K562 (cell line): Measurements from ENCODE around the gene METRNL. TPM values are rescaled to one million over a fixed set of nuclear protein-coding genes. Genes with fewer than 3 reads are reported as not detected.

Experiments used
- ATAC-seq: fragments of 200-7000 bp; cut with Tn5 transposase; 3 replicates; pipeline ENCODE4 v1.9.1; 2020; ENCODE audit warnings: moderate library complexity
- BruUV-seq: library from RNA; stranded (reverse); fragments of 400-500 nt; replicated peaks from 2 replicates; lab custom pipeline; 2021; lab: Mats Ljungman, UMichigan
- CTCF ChIA-PET: fragments of 300-600 bp; formaldehyde crosslinking; extraction: SDS; loops from one replicate; lab custom pipeline; 2021; ENCODE audit warnings: low intra/inter-chr PET ratio; lab: Yijun Ruan, JAX
- POLR2A ChIA-PET: fragments of 300-600, 350-650 bp; sonication (Branson Sonifier 250); formaldehyde crosslinking; extraction: SDS; loops from one replicate; lab custom pipeline; 2021; ENCODE audit warnings: antibody characterized with exemption, inconsistent platforms; lab: Yijun Ruan, JAX
- DNase-seq, 4 experiments: peaks; one replicate each; pipeline versions ENCODE4 v3.0.0 to v3.0.0-alpha.2; 2011 to 2018; ENCODE audit warnings: low spot score in 3 of 4, mixed read lengths in 3 of 4; ENCODE audit errors: extremely low read depth in 1 of 4
- FAIRE-seq: peaks from 2 replicates; lab custom pipeline; 2011; peaks lifted over from hg19 to GRCh38; lab: Jason Lieb, UNC
- H2AFZ ChIP-seq: 2 replicates; pipeline ENCODE4 v1.6.0; 2011; ENCODE audit warnings: low read depth, low read length, control low read depth, inconsistent platforms
- H3K27ac ChIP-seq: fragments of 200-600 bp; 3 replicates; pipeline ENCODE4 v1.8.0; 2011; ENCODE audit warnings: low read depth, mild to moderate bottlenecking, control low read depth, inconsistent platforms, low read length, moderate library complexity, mixed read lengths; ENCODE audit errors: extremely low read depth
- H3K27me3 ChIP-seq, 2 experiments: fragments of 300-600 bp in 1 of 2; 2 replicates in 1 of 2; 3 replicates in 1 of 2; pipeline versions ENCODE4 v1.6.0 to v1.8.0; 2011; ENCODE audit warnings: inconsistent platforms in 2 of 2, low read length in 2 of 2, mild to moderate bottlenecking in 1 of 2, mixed read lengths in 1 of 2, moderate library complexity in 1 of 2; ENCODE audit not compliant: control insufficient read depth in 2 of 2, insufficient read depth in 2 of 2
- H3K36me3 ChIP-seq: fragments of 300-600 bp; 3 replicates; pipeline ENCODE4 v1.8.0; 2011; ENCODE audit warnings: mild to moderate bottlenecking, low read length, inconsistent platforms; ENCODE audit not compliant: control insufficient read depth, insufficient read depth
- H3K4me1 ChIP-seq, 2 experiments: fragments of 200-600 bp in 1 of 2; replicated peaks in 1 of 2; 2 replicates in 1 of 2; 3 replicates in 1 of 2; pipeline versions ENCODE4 v1.5.1 to v1.8.0; 2011; ENCODE audit warnings: inconsistent platforms in 2 of 2, low read length in 2 of 2, mild to moderate bottlenecking in 1 of 2, mixed read lengths in 1 of 2, moderate library complexity in 1 of 2; ENCODE audit not compliant: control insufficient read depth in 2 of 2, insufficient read depth in 2 of 2
- H3K4me2 ChIP-seq: 2 replicates; pipeline ENCODE4 v1.6.1; 2011; ENCODE audit warnings: low read length, control low read depth, inconsistent platforms, mixed read lengths; ENCODE audit not compliant: insufficient read depth
- H3K4me3 ChIP-seq: fragments of 200-600 bp; sonication (generic), shearing (Covaris generic); 2 replicates; pipeline ENCODE4 v1.5.1; 2016; ENCODE audit warnings: control low read depth, inconsistent platforms
- H3K79me2 ChIP-seq: fragments of 200-600 bp; 3 replicates; pipeline ENCODE4 v1.8.0; 2011; ENCODE audit warnings: low read length, inconsistent platforms; ENCODE audit not compliant: control insufficient read depth, insufficient read depth
- H3K9ac ChIP-seq, 2 experiments: 2 replicates each; pipeline versions ENCODE4 v1.6.0 to v1.6.1; 2011; ENCODE audit warnings: low read depth in 2 of 2, low read length in 2 of 2, control low read depth in 1 of 2, inconsistent platforms in 1 of 2, mild to moderate bottlenecking in 1 of 2, mixed read lengths in 1 of 2; ENCODE audit not compliant: insufficient read depth in 1 of 2
- H3K9me1 ChIP-seq: one replicate; pipeline ENCODE4 v1.6.0; 2011; ENCODE audit warnings: inconsistent platforms, mild to moderate bottlenecking, low read length, moderate library complexity; ENCODE audit not compliant: control insufficient read depth, insufficient read depth
- H3K9me3 ChIP-seq: replicated peaks from 2 replicates; pipeline ENCODE4 v1.5.1; 2011; ENCODE audit warnings: low read depth, low read length, inconsistent platforms; ENCODE audit not compliant: control insufficient read depth, insufficient read depth
- H4K20me1 ChIP-seq: replicated peaks from 2 replicates; pipeline ENCODE4 v1.6.1; 2011; ENCODE audit warnings: low read length, inconsistent platforms, mixed read lengths; ENCODE audit not compliant: control insufficient read depth, insufficient read depth
- CCNT2 ChIP-seq: IDR thresholded peaks from 2 replicates; pipeline ENCODE4 v1.6.1; 2011; ENCODE audit warnings: borderline replicate concordance, low read depth, mild to moderate bottlenecking, moderate library complexity, mixed read lengths, low read length; ENCODE audit not compliant: insufficient read length; ENCODE audit errors: extremely low read depth
- EP400 ChIP-seq: fragments of 450-650 bp; IDR thresholded peaks from 2 replicates; pipeline ENCODE4 v1.6.1; 2017; ENCODE audit warnings: antibody characterized with exemption, mild to moderate bottlenecking, moderate library complexity
- ETV5 ChIP-seq: sonication (generic); formaldehyde crosslinking; IDR thresholded peaks from 2 replicates; pipeline ENCODE4 v1.4.0; 2020; ENCODE audit warnings: low read depth, mild to moderate bottlenecking, missing genetic modification reagents
- HNRNPL ChIP-seq: fragments of 200-400 bp; formaldehyde crosslinking; IDR thresholded peaks from 2 replicates; pipeline ENCODE4 v1.6.1; 2017; ENCODE audit warnings: low read depth, mild to moderate bottlenecking, low read length
- KAT7 ChIP-seq: sonication (generic); formaldehyde crosslinking; IDR thresholded peaks from 2 replicates; pipeline ENCODE4 v1.8.0; 2022; ENCODE audit warnings: missing genetic modification reagents, mild to moderate bottlenecking, borderline replicate concordance
- MECOM ChIP-seq: fragments of 250-450 bp; sonication (Bioruptor Pico); IDR thresholded peaks from 2 replicates; pipeline ENCODE4 v1.8.0; 2022; ENCODE audit warnings: inconsistent platforms
- POLR2A ChIP-seq: fragments of 450-650 bp; conservative IDR thresholded peaks from 2 replicates; pipeline ENCODE4 v1.6.1; 2016
- PPARD ChIP-seq: fragments of 250-450 bp; sonication (Bioruptor Pico); IDR thresholded peaks from 2 replicates; pipeline ENCODE4 v1.8.0; 2022; ENCODE audit warnings: inconsistent platforms, mild to moderate bottlenecking, moderate library complexity
- SRSF3 ChIP-seq: fragments of 200-400 bp; formaldehyde crosslinking; IDR thresholded peaks from 2 replicates; pipeline ENCODE4 v1.6.1; 2016; ENCODE audit warnings: mild to moderate bottlenecking, low read length, moderate library complexity; ENCODE audit not compliant: insufficient read depth
- ZNF395 ChIP-seq: fragments of 200-800 bp; sonication (Bioruptor generic); IDR thresholded peaks from 2 replicates; pipeline ENCODE4 v1.6.1; 2017; ENCODE audit warnings: missing genetic modification characterization, missing compliant biosample characterization
- WGBS: fragments of 100-300 bp; shearing (Covaris generic); methylation state at CpG from one replicate; pipeline ENCODE4 v1.1.6; 2016; ENCODE audit warnings: low coverage, mixed read lengths; ENCODE audit not compliant: insufficient coverage; ENCODE audit errors: missing lambda C conversion rate; 5-methylcytosine and 5-hydroxymethylcytosine counted together
- in situ Hi-C: fragments of 300-500 bp; cut with MboI; formaldehyde crosslinking; loops from 4 replicates; pipeline ENCODE4 v1.15.0; 2018; ENCODE audit warnings: inconsistent platforms, mixed read lengths
- intact Hi-C: fragments of 100-400 bp; cut with micrococcal nuclease; formaldehyde crosslinking; loops from 2 replicates; pipeline ENCODE4 v1.14.2; 2022
- polyA plus RNA-seq, 8 experiments: library from polyadenylated mRNA; depleted of rRNA in 4 of 8; stranded (reverse) in 5 of 8; unstranded in 3 of 8; fragments of >200 nt; fragmentation: Nextera tagmentation in 2 of 8; fragmentation: Illumina TruSeq in 1 of 8; extraction: Ambion mirVana in 2 of 8; extraction: Trizol in 1 of 8; gene quantifications; 2 replicates each; pipeline versions ENCODE4 v1.2.1 to v1.2.3, GENCODE V29; 2011 to 2014; ENCODE audit warnings: inconsistent platforms in 1 of 8, missing spikeins in 1 of 8
- total RNA-seq, 7 experiments: library from RNA; depleted of rRNA in 6 of 7; stranded (reverse); fragments of >200 nt in 6 of 7; fragmentation: Illumina TruSeq in 2 of 7; extraction: Trizol in 2 of 7; gene quantifications; 2 replicates each; pipeline versions ENCODE4 v1.2.1 to v1.2.3, GENCODE V29; 2011 to 2021; ENCODE audit warnings: low replicate concordance in 1 of 7
- TF ChIP-seq, protein P1 (sequence below): fragments of 450-650 bp; conservative IDR thresholded peaks from 2 replicates; pipeline ENCODE4 v1.6.1; 2016; ENCODE audit warnings: missing genetic modification characterization, low read depth, mild to moderate bottlenecking, control low read depth, missing compliant biosample characterization

METRNL gene
- total and polyA plus RNA-seq, 9 of the 15 experiments (the other 6 are each of a cell fraction or from before 2014, with no cell fraction given): 0.17 to 31.8 (median 2.9) TPM

GRCh38 chr17:83122834-83123233 lies 43.4 kb downstream of the METRNL start:
- FAIRE-seq: no peak
- H3K4me1 ChIP-seq: peaks cover 9 to 40% of the 10 kb centered on the region in 2 experiments; a peak in 4 of 5 replicates

GRCh38 chr17:83123896-83124801 lies 44.7 kb downstream of the METRNL start:
- Histone ChIP-seq H3K27ac (no peak overlapping the region), H3K9me1 (no peaks in the 10 kb centered on the region), H3K4me1 (peaks cover 10 to 44% of the 10 kb centered on the region in 2 experiments; a peak in 4 of 5 replicates), H2AFZ (no peak overlapping the region), H3K4me3 (no peak overlapping the region), H3K27me3 (peaks cover 32 to 61% of the 10 kb centered on the region in 2 experiments), H4K20me1 (0 out of 2 replicates have a peak, but pooled peaks cover 5% of the 10 kb centered on the region), H3K9me3 (no peaks in the 10 kb centered on the region), H3K9ac (no peak overlapping the region), H3K4me2 (no peak overlapping the region), H3K36me3 (no peaks in the 10 kb centered on the region), H3K79me2 (no peaks in the 10 kb centered on the region)
- WGBS: 3% methylated on average over 19 of the region's 25 CpGs
- in situ Hi-C loops: no loop called here
- DNase-seq (no peak), FAIRE-seq (no peak), ATAC-seq (no peak)
- CTCF ChIA-PET: interaction anchor here (0.7 kb wide), 1 partner anchor 972 kb away, joined by 3 read pairs; no protein-coding TSS in a partner anchor
- BruUV-seq: no TSS peak
- intact Hi-C loops: no loop called here
- POLR2A ChIA-PET: no interaction called here
- no peak for TF ChIP-seq PPARD
- no peak for TF ChIP-seq MECOM (CRISPR knock-in tag)
- TF ChIP-seq EP400: no peak
- no peak for TF ChIP-seq KAT7 (CRISPR knock-in tag)
- TF ChIP-seq ETV5: no peak
- TF ChIP-seq POLR2A: no peak
- TF ChIP-seq, protein P1, sequence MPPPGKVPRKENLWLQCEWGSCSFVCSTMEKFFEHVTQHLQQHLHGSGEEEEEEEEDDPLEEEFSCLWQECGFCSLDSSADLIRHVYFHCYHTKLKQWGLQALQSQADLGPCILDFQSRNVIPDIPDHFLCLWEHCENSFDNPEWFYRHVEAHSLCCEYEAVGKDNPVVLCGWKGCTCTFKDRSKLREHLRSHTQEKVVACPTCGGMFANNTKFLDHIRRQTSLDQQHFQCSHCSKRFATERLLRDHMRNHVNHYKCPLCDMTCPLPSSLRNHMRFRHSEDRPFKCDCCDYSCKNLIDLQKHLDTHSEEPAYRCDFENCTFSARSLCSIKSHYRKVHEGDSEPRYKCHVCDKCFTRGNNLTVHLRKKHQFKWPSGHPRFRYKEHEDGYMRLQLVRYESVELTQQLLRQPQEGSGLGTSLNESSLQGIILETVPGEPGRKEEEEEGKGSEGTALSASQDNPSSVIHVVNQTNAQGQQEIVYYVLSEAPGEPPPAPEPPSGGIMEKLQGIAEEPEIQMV (tag): no peak
- TF ChIP-seq CCNT2: no peak
- no peak for TF ChIP-seq HNRNPL
- no peak for TF ChIP-seq ZNF395

More at GRCh38 chr17:83122834-83123233, 43.4 kb downstream of the METRNL start:
- 20% methylated on average over 16 of the region's 16 CpGs for WGBS
- ChIA-PET CTCF (no interaction called here), POLR2A (interaction anchor here (0.8 to 1.1 kb wide), 2 partner anchors 14 to 39 kb away, joined by 3 read pairs; no protein-coding TSS in a partner anchor)
- Histone ChIP-seq H3K79me2 (no peaks in the 10 kb centered on the region), H3K4me3 (no peak overlapping the region), H3K36me3 (no peaks in the 10 kb centered on the region), H2AFZ (no peak overlapping the region), H3K27me3 (peaks cover 33 to 66% of the 10 kb centered on the region in 2 experiments), H3K9me1 (no peaks in the 10 kb centered on the region), H4K20me1 (0 out of 2 replicates have a peak, but pooled peaks cover 5% of the 10 kb centered on the region), H3K9ac (no peak overlapping the region; a peak in 1 of 4 replicates), H3K4me2 (no peak overlapping the region), H3K9me3 (no peaks in the 10 kb centered on the region), H3K27ac (no peak overlapping the region)
- DNase-seq: no peak
- BruUV-seq: no TSS peak
- intact Hi-C loops: no loop called here
- TF ChIP-seq SRSF3: no peak
- in situ Hi-C loops: no loop called here
- no peak for ATAC-seq
